Kidney (tissue), 14 donors: ENCODE data around the gene PLCB2. TPM values are rescaled to one million over a fixed set of nuclear protein-coding genes. Genes with fewer than 3 reads are reported as not detected.
A peak's percentile ranks its signal among the peaks of the same experiment; 100 is the strongest.

Experiments used
- DNase-seq, 5 donors: peaks; one replicate each; pipeline ENCODE4 v3.0.0-alpha.2; 2013 to 2020
- FAIRE-seq: peaks from 2 replicates; lab custom pipeline; 2012; peaks lifted over from hg19 to GRCh38; lab: Jason Lieb, UNC
- H3K27ac ChIP-seq, 2 donors: one replicate each; pipeline ENCODE4 v1.7.0; 2013; ENCODE audit warnings: low read depth in 2 of 2, low read length in 2 of 2, inconsistent platforms in 1 of 2
- H3K27me3 ChIP-seq: one replicate; pipeline ENCODE4 v1.7.1; 2013; ENCODE audit warnings: low read length, inconsistent platforms; ENCODE audit not compliant: control insufficient read depth, insufficient read depth
- H3K36me3 ChIP-seq, 3 donors: one replicate each; pipeline versions ENCODE4 v1.7.0 to v1.7.1; 2013; ENCODE audit warnings: low read length in 3 of 3, control low read depth in 1 of 3, inconsistent platforms in 1 of 3; ENCODE audit not compliant: insufficient read depth in 3 of 3, control insufficient read depth in 2 of 3
- H3K4me1 ChIP-seq, 3 donors: one replicate each; pipeline versions ENCODE4 v1.7.0 to v1.7.1; 2013; ENCODE audit warnings: low read length in 3 of 3, inconsistent platforms in 1 of 3, low read depth in 1 of 3; ENCODE audit not compliant: control insufficient read depth in 2 of 3, insufficient read depth in 2 of 3
- H3K4me3 ChIP-seq, 3 donors: one replicate each; pipeline versions ENCODE4 v1.7.0 to v1.8.1; 2013; ENCODE audit warnings: low read length in 3 of 3, control low read depth in 1 of 3, inconsistent platforms in 1 of 3
- H3K9ac ChIP-seq, 3 donors: one replicate each; pipeline versions ENCODE4 v1.7.0 to v1.7.1; 2013; ENCODE audit warnings: low read length in 3 of 3, control low read depth in 1 of 3, inconsistent platforms in 1 of 3
- H3K9me3 ChIP-seq, 3 donors: one replicate each; pipeline versions ENCODE4 v1.7.0 to v1.7.1; 2013; ENCODE audit warnings: low read length in 3 of 3, control low read depth in 1 of 3, inconsistent platforms in 1 of 3; ENCODE audit not compliant: control insufficient read depth in 2 of 3, insufficient read depth in 1 of 3
- intact Hi-C: fragments of 100-400 bp; cut with DNase I; formaldehyde crosslinking; loops from one replicate; pipeline ENCODE4 v1.11.1; 2022
- polyA plus RNA-seq: library from polyadenylated mRNA; stranded (reverse); fragments of 350-450 nt; fragmentation: Illumina TruSeq; extraction: RNeasy Lipid Tissue Mini Kit (QIAGEN cat#74804); gene quantifications from one replicate; pipeline ENCODE4 v1.2.3, GENCODE V29; 2014; ENCODE audit warnings: low read depth, low replicate concordance; ENCODE audit not compliant: insufficient read depth
- total RNA-seq: library from RNA; stranded (reverse); fragmentation: NEBNext Ultra II Directional; extraction: Animal tissue kit (Norgen Biotek cat#: 25700); gene quantifications from one replicate; pipeline ENCODE4 v1.2.1, GENCODE V29; 2021
- TF ChIP-seq, protein P1 (sequence below): IDR thresholded peaks from 3 replicates; pipeline ENCODE4 v1.5.1; 2012; ENCODE audit warnings: mild to moderate bottlenecking, moderate library complexity, borderline replicate concordance; ENCODE audit not compliant: insufficient read depth; ENCODE audit errors: extremely low read depth
- donor health status: control.
- donor health status: control.
- donor health status: control.
- donor health status: control.
- donor health status: control.
- donor health status: DM: yes; HTN: yes; CAD: no.
- donor health status: Normal renal cell carcinoma (clear cell type).

PLCB2 gene
- total and polyA plus RNA-seq, 2 donors from 2014 or later = 4.4 to 37.2 TPM

DNA sequence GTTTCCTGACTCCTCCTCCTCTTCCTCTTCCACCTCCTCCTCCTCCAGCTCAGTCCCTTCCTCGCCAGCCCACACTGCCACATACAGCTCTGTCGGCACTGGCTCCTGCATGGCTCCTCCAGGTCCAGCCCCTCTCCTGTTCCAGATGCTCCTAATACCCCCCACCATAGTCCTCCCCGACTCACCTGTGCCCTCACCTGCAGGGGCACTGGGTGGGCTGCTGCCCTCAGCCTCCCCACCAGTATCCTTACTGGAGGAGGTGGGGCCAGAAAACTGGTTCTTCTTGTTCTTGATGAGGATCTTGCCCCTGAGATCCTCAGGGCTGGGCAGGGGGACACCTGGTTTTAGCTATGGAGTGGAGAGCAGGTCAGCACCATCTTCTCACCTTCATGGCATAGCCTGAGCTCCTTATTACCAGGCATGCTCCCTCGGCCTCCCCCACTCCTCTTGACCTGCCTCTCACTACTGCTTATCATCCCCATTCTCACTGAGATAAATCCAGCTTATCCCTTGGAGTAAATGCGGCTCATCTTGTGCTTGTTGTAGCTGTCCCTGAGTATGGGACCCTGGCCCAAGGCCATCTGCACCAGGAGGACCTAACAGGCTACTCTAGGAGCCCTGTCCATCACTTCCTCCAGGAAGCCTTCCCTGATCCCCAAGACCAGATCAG is 11.0 kb downstream of the PLCB2 start:
- Histone ChIP-seq H3K36me3 (no peaks in the 10 kb centered on the region), H3K4me3 (no peak overlapping the region), H3K27me3 (no peaks in the 10 kb centered on the region), H3K4me1 (no peaks in the 10 kb centered on the region), H3K27ac (no peak overlapping the region), H3K9me3 (peaks cover 0 to 6% (median 2%) of the 10 kb centered on the region in 3 donors), H3K9ac (no peak overlapping the region)
- DNase-seq (peak in 1 of 5 donors; percentile 67), FAIRE-seq (no peak)
- TF ChIP-seq, protein P1, sequence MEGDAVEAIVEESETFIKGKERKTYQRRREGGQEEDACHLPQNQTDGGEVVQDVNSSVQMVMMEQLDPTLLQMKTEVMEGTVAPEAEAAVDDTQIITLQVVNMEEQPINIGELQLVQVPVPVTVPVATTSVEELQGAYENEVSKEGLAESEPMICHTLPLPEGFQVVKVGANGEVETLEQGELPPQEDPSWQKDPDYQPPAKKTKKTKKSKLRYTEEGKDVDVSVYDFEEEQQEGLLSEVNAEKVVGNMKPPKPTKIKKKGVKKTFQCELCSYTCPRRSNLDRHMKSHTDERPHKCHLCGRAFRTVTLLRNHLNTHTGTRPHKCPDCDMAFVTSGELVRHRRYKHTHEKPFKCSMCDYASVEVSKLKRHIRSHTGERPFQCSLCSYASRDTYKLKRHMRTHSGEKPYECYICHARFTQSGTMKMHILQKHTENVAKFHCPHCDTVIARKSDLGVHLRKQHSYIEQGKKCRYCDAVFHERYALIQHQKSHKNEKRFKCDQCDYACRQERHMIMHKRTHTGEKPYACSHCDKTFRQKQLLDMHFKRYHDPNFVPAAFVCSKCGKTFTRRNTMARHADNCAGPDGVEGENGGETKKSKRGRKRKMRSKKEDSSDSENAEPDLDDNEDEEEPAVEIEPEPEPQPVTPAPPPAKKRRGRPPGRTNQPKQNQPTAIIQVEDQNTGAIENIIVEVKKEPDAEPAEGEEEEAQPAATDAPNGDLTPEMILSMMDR = no peak
- intact Hi-C loops = no loop called here

DNA sequence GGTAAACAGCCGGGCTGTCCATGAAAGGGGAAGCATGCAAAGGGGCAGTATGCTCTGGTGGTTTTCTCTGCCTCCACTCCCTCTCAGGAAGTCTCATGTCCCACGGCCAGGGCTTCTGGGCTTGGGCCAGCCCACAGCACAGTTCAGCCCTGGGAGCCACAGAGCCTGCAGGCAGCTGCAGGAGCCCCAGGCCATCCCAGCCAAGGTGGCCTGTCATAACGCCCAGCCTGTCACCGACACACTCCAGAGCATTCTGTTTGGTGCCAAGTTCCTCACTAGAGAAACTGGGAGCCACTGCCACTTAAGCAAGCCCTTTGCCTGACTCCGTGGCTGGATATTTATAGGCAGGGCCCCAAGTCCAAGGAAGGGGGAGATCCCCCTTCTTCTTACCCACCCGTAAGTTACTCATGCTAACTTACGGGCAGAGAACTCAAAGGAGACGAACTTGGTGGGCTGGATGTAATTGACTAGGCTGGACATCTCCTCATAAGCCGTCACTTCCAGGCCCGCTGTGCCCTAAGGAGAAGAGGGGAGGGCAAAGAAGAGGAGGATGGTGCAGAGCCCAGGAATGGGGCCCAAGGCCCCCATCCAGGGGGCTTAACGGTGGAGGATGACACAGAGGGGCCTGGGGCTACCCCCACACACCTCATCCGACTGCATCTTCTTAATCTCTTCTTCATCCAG is 11.7 kb downstream of the PLCB2 start:
- FAIRE-seq = no peak
- TF ChIP-seq, protein P1 = no peak
- no peak overlapping the region for H3K27ac ChIP-seq
- H3K9ac ChIP-seq = no peak overlapping the region
- H3K4me3 ChIP-seq = no peak overlapping the region
- DNase-seq = peak in 1 of 5 donors; percentile 57
- intact Hi-C loops = no loop called here
- H3K9me3 ChIP-seq = peaks cover 0 to 6% (median 2%) of the 10 kb centered on the region in 3 donors
- H3K36me3 ChIP-seq = no peaks in the 10 kb centered on the region
- H3K4me1 ChIP-seq = peaks cover 0 to 2% (median 0%) of the 10 kb centered on the region in 3 donors
- H3K27me3 ChIP-seq = no peaks in the 10 kb centered on the region

DNA sequence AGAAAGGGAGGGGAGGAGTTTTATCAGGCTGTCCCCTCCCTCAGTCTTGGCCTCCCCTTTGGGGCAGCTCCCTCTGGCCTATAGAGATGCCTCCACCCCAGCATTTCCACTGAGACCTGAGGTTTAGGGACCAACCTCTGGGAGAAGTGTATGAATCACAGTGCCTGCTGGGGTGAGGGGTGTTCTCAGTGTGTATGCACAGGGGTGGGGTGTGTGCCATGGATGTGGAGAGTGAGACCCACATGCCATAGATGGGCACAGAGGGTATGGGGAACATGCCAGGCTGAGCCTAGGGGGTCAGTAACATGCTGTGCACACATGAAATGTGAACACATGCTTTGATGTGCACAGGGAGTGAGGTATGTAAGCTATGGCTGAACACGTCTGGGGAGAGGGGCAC is 12.4 kb downstream of the PLCB2 start:
- TF ChIP-seq, protein P1 = no peak
- Histone ChIP-seq H3K4me1 (peaks cover 0 to 4% (median 0%) of the 10 kb centered on the region in 3 donors), H3K9ac (no peak overlapping the region), H3K4me3 (no peak overlapping the region), H3K27me3 (no peaks in the 10 kb centered on the region), H3K36me3 (no peaks in the 10 kb centered on the region), H3K9me3 (peaks cover 0 to 3% (median under 1%) of the 10 kb centered on the region in 3 donors), H3K27ac (no peak overlapping the region)
- DNase-seq = peak in 1 of 5 donors; percentile 15
- no peak for FAIRE-seq
- intact Hi-C loops = no loop called here
